ENCODE results near the gene SMIM1.
"Not testable (repeated sequence)": the region's sequence is repeated elsewhere in the genome, so short reads cannot be mapped to it uniquely, and the experiment has no call there.

DNA sequence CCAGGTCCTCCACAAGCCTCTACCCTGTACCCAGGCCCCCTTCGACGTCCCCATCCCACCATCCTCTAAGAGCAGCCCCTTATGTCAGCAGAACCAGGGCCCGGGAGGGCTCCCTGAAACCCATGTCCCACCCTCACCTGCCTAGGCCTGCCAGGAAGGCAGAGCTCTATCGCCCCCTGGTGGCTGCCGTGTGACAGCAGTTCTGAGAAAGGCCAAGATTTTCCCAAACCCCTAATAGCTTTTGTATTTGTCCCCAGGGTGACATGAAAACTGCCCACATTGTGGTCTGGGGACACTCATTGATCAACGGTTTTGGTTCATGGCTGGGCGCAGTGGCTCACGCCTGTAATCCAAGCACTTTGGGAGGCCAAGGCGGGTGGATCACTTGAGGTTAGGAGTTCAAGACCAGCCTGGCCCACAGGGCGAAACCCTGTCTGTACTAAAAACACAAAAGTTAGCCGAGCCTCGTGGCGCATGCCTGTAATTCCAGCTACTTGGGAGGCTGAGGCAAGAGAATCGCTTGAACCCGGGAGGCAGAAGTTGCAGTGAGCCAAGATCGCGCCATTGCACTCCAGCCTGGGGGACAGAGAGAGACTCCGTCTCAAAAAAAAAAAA lies 48.0 kb upstream of the SMIM1 start:
- TF ChIP-seq POLR2A (IDR thresholded peaks at IDR 0.05; ENCODE audit: low read depth, low read length); TAF1 (IDR thresholded peaks at IDR 0.05; ENCODE audit: low read depth, low read length); POLR2AphosphoS5 (IDR thresholded peaks at IDR 0.05; ENCODE audit: low read depth, low read length); PAX5 (IDR thresholded peaks at IDR 0.05; ENCODE audit: insufficient read depth, low read length, severe bottlenecking): not testable (repeated sequence)

Data from GM12891 (cell line).